H7 (cell line): Measurements from ENCODE around the gene PRDM7. TPM values are rescaled to one million over a fixed set of nuclear protein-coding genes. Genes with fewer than 3 reads are reported as not detected.
"Not testable (repeated sequence)": the region's sequence is repeated elsewhere in the genome, so short reads cannot be mapped to it uniquely, and the experiment has no call there.

Experiments
- DNase-seq: peaks from one replicate; pipeline ENCODE4 v3.0.0; 2012
- H3K27me3 ChIP-seq: 2 replicates; pipeline ENCODE4 v1.6.0; 2011; ENCODE audit warnings: mild to moderate bottlenecking, low read length; ENCODE audit not compliant: control insufficient read depth, insufficient read depth
- H3K36me3 ChIP-seq: replicated peaks from 2 replicates; pipeline ENCODE4 v1.5.1; 2011; ENCODE audit warnings: low read length; ENCODE audit not compliant: control insufficient read depth, insufficient read depth
- H3K4me3 ChIP-seq: 2 replicates; pipeline ENCODE4 v1.5.1; 2011; ENCODE audit warnings: low read depth, mild to moderate bottlenecking, control low read depth, low read length, moderate library complexity; ENCODE audit not compliant: insufficient read depth
- total RNA-seq: library from RNA; depleted of rRNA; stranded (reverse); fragments of >200 nt; shearing (Covaris generic); gene quantifications from 2 replicates; pipeline ENCODE4 v1.2.3, GENCODE V29; 2014; rRNA removed

The PRDM7 gene
- total RNA-seq, result not detected in 2 replicates

DNA sequence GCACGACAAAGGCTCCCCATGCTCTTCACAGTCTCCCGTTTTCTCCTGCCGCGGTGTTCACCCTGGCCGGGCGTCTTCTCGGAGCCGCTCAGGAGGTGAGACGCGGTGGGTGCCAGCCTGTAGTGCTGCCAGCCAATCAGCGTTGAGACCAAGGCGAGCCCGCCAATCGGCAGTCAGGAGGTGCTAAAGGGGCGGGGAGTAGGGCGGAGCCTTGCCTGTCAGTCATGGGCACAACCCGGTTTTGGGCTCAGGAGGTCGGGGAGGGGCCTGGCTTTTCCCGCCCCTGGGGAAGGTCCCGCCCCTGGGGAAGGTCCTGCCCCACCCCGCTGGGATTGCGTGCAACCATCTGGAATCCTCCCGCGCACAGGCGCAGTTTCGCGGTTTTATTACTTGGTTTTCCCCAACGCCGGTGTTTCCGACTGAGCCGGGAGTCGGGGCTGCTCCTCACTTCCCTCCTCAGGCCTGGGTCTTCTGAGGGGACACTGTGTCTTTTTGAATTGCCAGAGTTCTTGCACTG is at the start of gene PRDM7:
PRDM7 (minus strand) TSS at position 92 of the 517 bp plus-strand sequence. CDS start 1,421 bp downstream, outside the sequence.
- H3K4me3 ChIP-seq, result peak within 1 kb of the TSS; percentile 37
- no peaks in the 10 kb centered on the region for H3K36me3 ChIP-seq
- peak; percentile 99 for DNase-seq
- peaks cover 21% of the 10 kb centered on the region for H3K27me3 ChIP-seq

DNA sequence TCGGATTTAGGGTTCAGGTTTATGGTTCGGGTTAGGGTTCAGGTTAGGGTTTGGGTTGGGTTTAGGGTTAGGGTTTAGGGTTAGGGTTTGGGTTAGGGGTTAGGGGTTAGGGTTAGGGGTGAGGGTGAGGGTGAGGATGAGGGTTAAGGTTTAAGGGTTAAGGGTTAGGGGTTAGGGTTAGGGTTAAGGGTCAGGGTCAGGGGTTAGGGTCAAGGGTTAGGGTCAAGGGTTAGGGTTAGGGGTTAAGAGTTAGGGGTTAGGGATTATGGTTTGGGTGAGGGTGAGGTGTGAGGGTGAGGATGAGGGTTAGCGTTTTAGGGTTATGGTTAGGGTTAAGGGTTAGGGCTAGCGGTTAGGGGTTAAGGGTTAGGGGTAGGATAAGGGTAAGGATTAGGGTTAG is 44.7 kb upstream of the PRDM7 start:
- H3K36me3 ChIP-seq, H3K27me3 ChIP-seq, DNase-seq, H3K4me3 ChIP-seq: not testable (repeated sequence)

- not testable (repeated sequence) for H3K4me3 ChIP-seq, H3K36me3 ChIP-seq, DNase-seq, H3K27me3 ChIP-seq
Measured at GRCh38 chr16:90107617-90108016, 30.5 kb upstream of the PRDM7 start.

DNA sequence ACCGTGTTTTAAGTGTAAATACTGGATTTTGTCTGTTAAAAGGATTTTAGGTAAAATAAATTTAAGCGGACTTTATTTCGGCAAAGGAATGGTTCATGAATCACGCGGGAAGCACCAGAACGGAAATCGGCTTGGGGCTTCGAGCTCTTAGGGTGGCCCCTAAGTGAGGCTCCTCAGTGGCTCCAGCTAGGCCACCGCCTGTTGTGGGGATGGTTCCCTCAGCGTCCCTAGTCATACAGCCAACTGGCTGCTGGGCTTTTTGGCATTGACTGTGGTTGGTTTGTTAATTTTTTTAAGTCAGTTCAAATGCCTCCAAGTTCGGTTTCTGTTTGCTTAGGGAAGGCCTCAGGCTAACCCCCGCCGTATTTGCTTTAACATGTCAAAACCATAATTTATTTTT is 29.9 kb upstream of the PRDM7 start:
- DNase-seq, H3K36me3 ChIP-seq, H3K27me3 ChIP-seq, H3K4me3 ChIP-seq: not testable (repeated sequence)

- H3K4me3 ChIP-seq, result peak overlapping the region; percentile 3; the same call in 1 of the 2 replicates
- not testable (repeated sequence) for H3K27me3 ChIP-seq, H3K36me3 ChIP-seq
- peak; percentile 86 for DNase-seq
Measured at GRCh38 chr16:90106271-90106670, 29.1 kb upstream of the PRDM7 start.

- not testable (repeated sequence) for H3K4me3 ChIP-seq, DNase-seq, H3K36me3 ChIP-seq, H3K27me3 ChIP-seq
Measured at GRCh38 chr16:90104725-90105124, 27.6 kb upstream of the PRDM7 start.

DNA sequence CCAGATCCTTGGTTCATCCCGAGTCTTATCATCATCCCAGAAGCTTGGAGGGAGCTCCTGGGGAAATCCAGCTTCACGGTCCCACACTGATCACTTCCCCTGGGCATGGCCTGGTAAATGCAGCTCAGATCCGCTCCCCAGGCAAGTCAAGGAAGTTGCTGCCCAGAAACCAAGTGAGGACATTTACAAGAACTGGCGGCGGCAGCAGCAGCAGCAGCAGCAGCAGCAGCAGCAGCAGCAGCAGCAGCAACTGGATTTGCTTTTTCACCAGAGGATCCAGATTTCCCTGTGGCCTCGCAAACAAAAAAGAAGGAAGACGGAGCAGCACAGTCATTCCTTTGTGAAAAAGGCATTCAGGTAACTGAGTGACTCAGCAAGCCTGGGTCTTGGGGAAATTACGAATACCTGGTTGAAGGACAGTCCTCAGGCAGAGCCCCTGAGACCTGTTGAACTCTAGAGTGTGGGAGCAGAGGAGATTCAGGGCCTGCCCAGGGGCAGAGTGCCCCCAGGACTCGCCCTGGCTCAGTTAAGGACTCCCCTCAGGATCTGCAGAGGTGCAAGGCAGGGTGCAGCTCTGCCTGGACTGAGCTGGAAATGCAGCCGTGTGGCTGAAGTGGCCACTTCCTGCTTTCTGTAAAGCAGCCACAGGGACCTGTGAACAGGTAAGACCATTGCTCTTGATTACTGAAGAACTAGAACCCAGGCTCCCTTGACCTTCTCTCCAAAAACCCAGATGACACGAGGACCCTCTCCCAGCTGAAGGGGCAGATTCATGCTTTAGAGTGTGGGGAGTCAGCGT is 25.2 kb upstream of the PRDM7 start:
- not testable (repeated sequence) for DNase-seq, H3K4me3 ChIP-seq, H3K36me3 ChIP-seq, H3K27me3 ChIP-seq

- not testable (repeated sequence) for H3K36me3 ChIP-seq, H3K4me3 ChIP-seq, DNase-seq, H3K27me3 ChIP-seq
Measured at GRCh38 chr16:90101332-90101731, 24.2 kb upstream of the PRDM7 start.

GRCh38 chr16:90100790-90101189 is 23.7 kb upstream of the PRDM7 start:
- H3K4me3 ChIP-seq, H3K27me3 ChIP-seq, H3K36me3 ChIP-seq, DNase-seq: not testable (repeated sequence)

GRCh38 chr16:90100229-90100628 is 23.1 kb upstream of the PRDM7 start:
- not testable (repeated sequence) for H3K4me3 ChIP-seq, DNase-seq, H3K27me3 ChIP-seq, H3K36me3 ChIP-seq

- H3K36me3 ChIP-seq, H3K27me3 ChIP-seq, DNase-seq, H3K4me3 ChIP-seq: not testable (repeated sequence)
Measured at GRCh38 chr16:90098936-90099335, 21.8 kb upstream of the PRDM7 start.

DNA sequence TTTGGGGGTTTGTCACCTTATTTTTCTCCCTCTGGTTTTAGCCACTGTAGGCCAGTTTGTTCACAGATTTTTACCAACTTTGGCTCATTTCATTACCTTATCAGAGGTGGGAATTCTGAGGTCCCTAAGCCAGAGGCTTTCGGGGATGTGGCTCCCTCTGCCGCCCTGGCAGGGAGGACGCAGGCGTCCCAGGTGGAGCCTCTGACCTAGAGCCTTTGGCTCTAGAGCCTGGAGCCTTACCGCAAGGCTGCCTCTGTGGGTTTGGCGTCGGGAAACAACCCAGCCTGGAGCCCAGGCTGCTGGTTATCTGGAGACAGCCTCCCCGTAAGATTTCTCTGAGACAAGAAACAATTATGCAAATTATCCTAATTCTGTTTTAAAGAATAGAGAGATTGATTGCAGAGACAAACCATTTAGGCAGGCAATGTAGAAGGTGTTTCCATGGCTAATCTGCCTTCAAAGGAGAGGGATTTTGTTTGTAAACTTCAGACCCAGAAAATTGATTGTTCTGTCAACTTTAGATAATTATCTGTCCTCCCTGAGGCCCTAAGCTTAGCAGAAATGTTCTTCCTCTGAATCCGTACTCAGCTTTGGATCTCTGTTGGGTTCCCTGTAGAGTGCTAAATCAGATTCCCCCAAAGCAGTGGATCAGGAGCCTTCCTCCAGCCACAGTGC is 20.0 kb upstream of the PRDM7 start:
- H3K27me3 ChIP-seq, H3K4me3 ChIP-seq, H3K36me3 ChIP-seq: not testable (repeated sequence)
- DNase-seq, result peak; percentile 51

DNA sequence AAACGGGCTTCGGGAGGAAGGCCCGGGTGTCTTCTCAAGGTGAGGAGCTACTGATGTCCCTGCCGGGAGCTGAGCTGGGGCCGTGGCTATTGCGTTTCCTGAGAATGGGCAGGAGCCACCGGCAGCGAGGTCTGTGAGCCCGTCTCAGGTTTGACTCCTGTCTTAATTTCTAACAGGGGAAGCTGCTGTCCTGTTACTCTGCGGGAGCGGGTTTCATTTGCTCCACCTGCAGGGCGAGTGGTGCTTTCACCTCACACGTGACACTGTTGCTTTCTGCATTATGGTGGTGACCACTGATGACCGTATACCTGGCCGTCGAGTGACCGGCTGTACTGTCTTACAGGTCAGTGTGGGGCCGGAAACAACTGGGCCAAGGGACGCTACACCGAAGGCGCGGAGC is 17.7 kb upstream of the PRDM7 start:
- not testable (repeated sequence) for H3K27me3 ChIP-seq, H3K4me3 ChIP-seq, H3K36me3 ChIP-seq, DNase-seq

GRCh38 chr16:90094296-90094695 is 17.2 kb upstream of the PRDM7 start:
- H3K4me3 ChIP-seq, H3K27me3 ChIP-seq, H3K36me3 ChIP-seq, DNase-seq: not testable (repeated sequence)

DNA sequence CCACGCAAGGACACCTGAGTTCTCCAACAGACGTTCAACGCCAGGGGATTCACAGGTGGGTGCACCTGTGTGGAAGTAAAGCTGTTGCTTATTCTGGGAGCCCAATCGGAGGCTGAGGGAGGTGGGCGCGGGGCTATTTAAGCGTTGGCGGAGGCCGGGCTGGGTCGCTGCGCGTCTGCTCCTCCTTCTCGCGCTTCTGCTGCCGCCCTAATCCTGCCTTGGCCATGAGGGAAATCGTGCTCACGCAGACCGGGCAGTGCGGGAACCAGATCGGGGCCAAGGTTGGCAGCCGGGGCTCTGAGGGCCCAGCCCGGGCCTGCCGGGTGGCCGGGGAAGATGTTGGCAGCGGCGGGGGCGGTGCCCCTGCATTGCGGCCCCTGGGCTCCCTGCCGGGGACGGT is 16.7 kb upstream of the PRDM7 start:
- DNase-seq, H3K27me3 ChIP-seq, H3K36me3 ChIP-seq, H3K4me3 ChIP-seq: not testable (repeated sequence)
